Hepatic stellate cell (primary cell): ENCODE results near the gene NCKAP1.
"Not testable (repeated sequence)": the region's sequence is repeated elsewhere in the genome, so short reads cannot be mapped to it uniquely, and the experiment has no call there.

Source experiments
- DNase-seq: peaks from one replicate; pipeline ENCODE4 v3.0.0; 2011; ENCODE audit warnings: low spot score

The NCKAP1 gene

DNA sequence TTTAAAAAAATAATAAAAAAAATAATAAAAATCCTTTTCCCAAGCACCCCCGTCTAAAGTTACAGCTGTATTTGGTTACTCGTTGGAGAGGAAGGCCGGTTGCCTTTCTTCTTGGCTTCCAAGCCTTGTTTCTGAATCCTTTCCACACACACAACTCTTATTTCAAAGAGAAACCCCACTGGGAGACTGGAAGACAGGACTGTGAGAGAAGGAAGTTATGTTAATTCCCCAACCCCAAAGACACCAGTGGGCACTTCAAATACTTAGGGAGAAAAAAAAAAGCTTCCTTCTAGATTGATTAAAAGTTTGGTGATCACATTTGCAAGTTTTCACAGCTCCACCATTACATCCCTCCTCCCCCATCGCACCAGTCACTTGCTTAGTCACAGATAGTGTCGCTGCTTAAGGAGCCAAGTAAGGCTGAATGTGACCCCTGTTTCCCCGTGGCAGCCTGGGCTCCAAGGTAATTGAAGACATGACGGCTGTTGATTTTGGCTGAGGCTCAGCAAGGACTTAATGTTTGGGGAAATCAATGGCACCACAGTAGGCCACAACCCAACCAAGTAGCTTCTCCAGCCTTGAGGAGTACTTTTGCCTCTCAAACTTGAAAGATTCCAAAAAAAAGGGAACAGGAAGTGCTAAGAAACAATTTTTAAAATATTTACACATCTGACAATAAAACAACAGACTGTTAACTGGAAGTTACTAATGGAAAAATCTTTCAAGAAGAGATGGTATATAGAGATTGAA, 131.0 kb downstream of the NCKAP1 start:
- no peak for DNase-seq

DNA sequence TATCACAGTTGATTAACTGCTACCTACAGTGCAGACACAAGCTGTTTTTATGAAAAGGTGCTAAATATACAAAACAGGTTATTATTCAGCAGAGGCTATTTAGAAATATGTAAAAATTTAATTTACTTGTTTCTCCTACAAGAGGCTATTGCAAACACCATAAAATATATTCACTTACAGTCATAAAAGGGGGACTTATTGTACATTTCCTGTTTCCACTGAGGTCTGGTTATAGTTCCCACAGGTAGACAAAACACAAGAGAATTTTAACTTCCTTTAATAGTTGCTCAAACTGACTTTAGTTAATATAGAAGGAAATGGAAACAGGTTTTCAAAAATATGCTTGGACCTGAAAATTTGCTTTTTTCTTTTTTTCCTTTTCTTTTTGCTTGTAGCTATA, 131.8 kb downstream of the NCKAP1 start:
- DNase-seq = no peak

- no peak for DNase-seq
Measured at GRCh38 chr2:182904844-182905243, 133.4 kb downstream of the NCKAP1 start.

GRCh38 chr2:182903566-182903965, 134.7 kb downstream of the NCKAP1 start:
- DNase-seq = no peak

- DNase-seq = no peak
Measured at GRCh38 chr2:182901748-182902147, 136.5 kb downstream of the NCKAP1 start.

GRCh38 chr2:182898718-182899117, 139.5 kb downstream of the NCKAP1 start:
- no peak for DNase-seq

- DNase-seq = peak; percentile 27
Measured at GRCh38 chr2:182897137-182897536, 141.1 kb downstream of the NCKAP1 start.

- DNase-seq = no peak
Measured at GRCh38 chr2:182895798-182896197, 142.5 kb downstream of the NCKAP1 start.

- no peak for DNase-seq
Measured at GRCh38 chr2:182895169-182895568, 143.1 kb downstream of the NCKAP1 start.

GRCh38 chr2:182894174-182894573, 144.1 kb downstream of the NCKAP1 start:
- no peak for DNase-seq

GRCh38 chr2:182893666-182894065, 144.6 kb downstream of the NCKAP1 start:
- no peak for DNase-seq

DNA sequence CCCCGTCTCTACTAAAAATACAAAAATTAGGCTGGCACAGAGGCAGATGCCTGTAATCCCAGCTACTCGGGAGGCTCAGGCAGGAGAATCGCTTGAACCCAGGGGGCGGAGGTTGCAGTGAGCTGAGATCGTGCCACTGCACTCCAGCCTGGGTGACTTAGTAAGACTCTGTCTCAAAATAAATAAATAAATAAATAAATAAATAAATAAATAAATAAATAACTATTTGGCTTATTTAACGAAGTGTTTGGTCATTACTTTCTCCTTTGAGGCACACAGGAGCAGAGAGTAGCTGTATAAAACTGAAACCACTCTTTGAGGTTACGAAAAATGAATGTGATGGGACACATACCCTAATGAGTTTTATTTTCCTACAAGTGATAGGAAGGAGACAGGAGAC, 145.2 kb downstream of the NCKAP1 start:
- DNase-seq = not testable (repeated sequence)

GRCh38 chr2:182891611-182892010, 146.6 kb downstream of the NCKAP1 start:
- DNase-seq = no peak

DNA sequence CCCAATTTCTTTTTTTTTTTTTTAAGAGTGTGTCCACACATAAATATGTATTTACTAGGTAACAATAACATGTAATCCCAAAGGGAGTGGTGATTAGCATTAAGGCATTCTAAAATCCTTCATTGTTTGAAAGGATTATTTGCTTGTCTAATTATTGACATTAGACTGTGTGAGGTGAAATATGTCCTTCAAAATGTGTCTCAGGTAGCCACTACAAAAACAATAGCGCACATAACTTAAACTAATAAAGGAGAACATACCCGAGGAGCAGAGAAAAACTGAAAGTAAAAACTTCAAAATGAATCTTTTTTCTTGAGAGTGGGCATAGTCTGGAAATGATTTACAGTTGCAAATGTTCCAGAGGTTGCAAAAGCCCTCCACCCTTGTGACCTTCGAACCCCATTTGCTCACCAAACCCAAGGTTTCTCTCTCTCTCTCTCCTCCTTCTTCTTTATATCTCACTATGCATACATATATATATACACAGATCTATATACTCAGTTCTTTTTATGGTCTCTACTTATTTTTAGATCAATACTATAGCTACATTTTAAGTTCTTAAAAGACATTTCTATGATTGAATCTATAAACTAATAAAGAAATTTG, 147.4 kb downstream of the NCKAP1 start:
- no peak for DNase-seq

- DNase-seq = no peak
Measured at GRCh38 chr2:182890305-182890704, 148.0 kb downstream of the NCKAP1 start.

GRCh38 chr2:182887753-182888415, 150.4 kb downstream of the NCKAP1 start:
- DNase-seq = no peak

GRCh38 chr2:182887093-182887492, 151.2 kb downstream of the NCKAP1 start:
- DNase-seq = no peak

- no peak for DNase-seq
Measured at GRCh38 chr2:182885771-182886170, 152.5 kb downstream of the NCKAP1 start.

GRCh38 chr2:182883451-182883850, 154.8 kb downstream of the NCKAP1 start:
- no peak for DNase-seq

DNA sequence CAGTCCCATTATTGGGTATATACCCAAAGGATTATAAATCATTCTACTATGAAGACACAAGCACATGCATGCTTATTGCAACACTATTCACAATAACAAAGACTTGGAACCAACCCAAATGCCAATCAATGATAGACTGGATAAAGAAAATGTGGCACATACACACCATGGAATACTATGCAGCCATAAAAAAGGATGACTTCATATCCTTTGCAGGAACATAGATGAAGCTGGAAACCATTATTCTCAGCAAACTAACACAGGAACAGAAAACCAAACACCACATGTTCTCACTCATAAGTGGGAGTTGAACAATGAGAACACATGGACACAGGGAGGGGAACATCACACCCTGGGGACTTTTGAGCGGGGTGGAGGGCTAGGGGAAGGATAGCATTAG, 158.2 kb downstream of the NCKAP1 start:
- not testable (repeated sequence) for DNase-seq

DNA sequence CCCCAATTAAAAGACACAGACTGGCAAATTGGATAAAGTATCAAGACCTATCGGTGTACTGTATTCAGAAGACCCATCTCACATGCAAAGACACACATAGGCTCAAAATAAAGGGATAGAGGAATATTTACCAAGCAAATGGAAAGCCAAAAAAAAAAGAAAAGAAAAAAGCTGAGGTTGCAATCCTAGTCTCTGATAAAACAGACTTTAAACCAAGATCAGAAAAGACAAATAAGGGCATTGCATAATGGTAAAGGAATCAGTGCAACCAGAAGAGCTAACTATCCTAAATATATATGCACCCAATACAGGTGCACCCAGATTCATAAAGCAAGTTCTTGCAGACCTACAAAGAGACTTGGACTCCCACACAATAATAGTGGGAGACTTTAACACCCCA, 161.6 kb downstream of the NCKAP1 start:
- not testable (repeated sequence) for DNase-seq

GRCh38 chr2:182870227-182870626, 168.0 kb downstream of the NCKAP1 start:
- no peak for DNase-seq

- DNase-seq = no peak
Measured at GRCh38 chr2:182868054-182868796, 170.0 kb downstream of the NCKAP1 start.
